Measurements from ENCODE around the gene DSCAML1.

Gene DSCAML1

DNA sequence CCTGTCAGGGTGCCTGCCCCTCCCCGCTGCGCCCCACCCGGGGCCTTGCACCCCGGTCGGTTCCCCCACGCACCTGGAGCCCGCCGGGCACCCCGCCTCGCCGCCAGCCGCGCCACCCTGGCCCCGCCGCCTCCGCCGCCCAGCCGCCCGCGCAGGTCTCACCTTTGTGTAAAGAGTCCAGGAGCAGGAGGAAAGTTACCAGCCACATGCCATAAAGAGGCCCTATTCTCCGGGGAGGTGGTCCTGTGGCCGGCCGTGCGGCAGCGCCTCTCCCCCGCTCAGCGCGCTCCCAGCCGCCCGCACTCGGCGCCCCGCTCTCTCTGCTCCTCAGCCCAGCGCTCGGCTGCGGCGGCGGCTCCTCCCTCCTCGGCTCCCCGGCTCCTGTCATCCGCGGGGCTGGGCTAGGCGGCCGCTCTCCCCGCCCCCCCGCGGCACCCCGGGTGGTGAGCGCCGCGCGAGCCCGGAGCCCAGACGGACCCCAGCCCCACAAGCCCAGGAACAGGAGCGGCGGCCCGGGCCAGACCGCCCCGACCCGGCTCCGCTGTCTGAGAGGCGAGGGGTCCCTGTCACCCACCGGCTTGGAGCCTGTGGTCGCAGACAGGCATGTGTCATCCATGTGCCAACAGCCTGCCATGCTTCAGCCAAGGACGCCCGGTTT is at the start of gene DSCAML1:
TSS of gene DSCAML1 (minus strand) at position 345 of the 658 bp plus-strand sequence. CDS start at position 208, 137 bp downstream.
- Histone ChIP-seq H3K4me1 (ENCODE audit: insufficient read depth, low read length) (peaks cover 12% of the 10 kb centered on the region), H3K27me3 (ENCODE audit: control insufficient read depth in 1 of 2, insufficient read depth in 2 of 2, low read length in 2 of 2) (peaks cover 20 to 35% of the 10 kb centered on the region in 2 donors), H3K4me3 (ENCODE audit: low read depth in 1 of 2, low read length in 2 of 2) (peak within 1 kb of the TSS; percentile 18 to 54), H3K27ac (ENCODE audit: low read depth, low read length) (no peak within 1 kb of the TSS), H3K9me3 (ENCODE audit: low read length) (no peaks in the 10 kb centered on the region), H3K36me3 (ENCODE audit: insufficient read depth, low read length) (no peaks in the 10 kb centered on the region), H3K9ac (ENCODE audit: low read length) (no peak within 1 kb of the TSS)

GRCh38 chr11:117843666-117844484 is 46.9 kb upstream of the DSCAML1 start:
- Histone ChIP-seq H3K4me1 (ENCODE audit: insufficient read depth, low read length) (peaks cover 8% of the 10 kb centered on the region), H3K4me3 (ENCODE audit: low read depth in 1 of 2, low read length in 2 of 2) (no peak overlapping the region), H3K27ac (ENCODE audit: low read depth, low read length) (no peak overlapping the region), H3K27me3 (ENCODE audit: control insufficient read depth in 1 of 2, insufficient read depth in 2 of 2, low read length in 2 of 2) (no peaks in the 10 kb centered on the region), H3K9me3 (ENCODE audit: low read length) (no peaks in the 10 kb centered on the region), H3K9ac (ENCODE audit: low read length) (no peak overlapping the region), H3K36me3 (ENCODE audit: insufficient read depth, low read length) (peaks cover 41% of the 10 kb centered on the region)

DNA sequence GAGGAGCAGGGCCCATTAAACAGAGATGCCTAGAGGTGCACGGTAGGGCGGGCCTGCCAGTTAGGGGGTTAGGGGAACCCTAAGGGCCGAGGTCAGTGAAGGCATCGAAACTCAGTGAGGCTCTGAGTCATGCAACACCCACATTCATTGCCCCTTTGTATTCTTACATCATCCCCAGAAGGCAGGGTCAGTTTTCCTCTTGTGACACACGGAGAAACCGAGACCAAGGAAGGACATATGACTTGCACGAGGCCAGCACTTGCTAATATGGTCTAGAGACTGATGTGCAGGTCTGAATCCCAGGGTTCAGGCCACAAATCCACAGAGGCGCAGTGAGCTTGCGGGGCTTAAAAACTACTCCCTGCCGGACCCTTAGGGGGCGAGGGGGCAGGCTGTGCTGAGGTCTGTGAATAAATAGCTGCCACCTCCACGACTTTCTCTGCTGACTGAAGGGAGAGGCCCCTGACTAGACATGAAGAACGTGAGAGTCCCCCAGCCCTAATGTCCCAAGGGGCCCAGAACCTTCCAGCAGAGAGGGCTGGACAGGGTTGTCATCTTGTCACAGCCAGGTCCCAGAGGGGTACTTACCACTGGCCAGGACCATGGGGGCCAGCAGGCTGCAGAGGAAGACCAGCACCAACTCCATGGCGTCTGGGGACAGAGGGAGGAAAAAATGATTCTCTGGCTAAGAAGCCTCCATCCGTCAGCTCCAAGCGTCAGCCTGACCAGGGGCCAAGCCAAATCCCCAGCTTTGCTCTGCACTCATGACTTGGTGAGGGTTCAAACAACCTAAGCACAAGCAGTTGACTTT is 45.3 kb upstream of the DSCAML1 start:
- H3K27me3 ChIP-seq (ENCODE audit: control insufficient read depth in 1 of 2, insufficient read depth in 2 of 2, low read length in 2 of 2), result no peaks in the 10 kb centered on the region
- H3K9ac ChIP-seq (ENCODE audit: low read length), result no peak overlapping the region
- H3K4me3 ChIP-seq (ENCODE audit: low read depth in 1 of 2, low read length in 2 of 2), result no peak overlapping the region
- H3K36me3 ChIP-seq (ENCODE audit: insufficient read depth, low read length), result peaks cover 57% of the 10 kb centered on the region
- H3K9me3 ChIP-seq (ENCODE audit: low read length), result no peaks in the 10 kb centered on the region
- no peak overlapping the region for H3K27ac ChIP-seq (ENCODE audit: low read depth, low read length)
- peaks cover 8% of the 10 kb centered on the region for H3K4me1 ChIP-seq (ENCODE audit: insufficient read depth, low read length)

DNA sequence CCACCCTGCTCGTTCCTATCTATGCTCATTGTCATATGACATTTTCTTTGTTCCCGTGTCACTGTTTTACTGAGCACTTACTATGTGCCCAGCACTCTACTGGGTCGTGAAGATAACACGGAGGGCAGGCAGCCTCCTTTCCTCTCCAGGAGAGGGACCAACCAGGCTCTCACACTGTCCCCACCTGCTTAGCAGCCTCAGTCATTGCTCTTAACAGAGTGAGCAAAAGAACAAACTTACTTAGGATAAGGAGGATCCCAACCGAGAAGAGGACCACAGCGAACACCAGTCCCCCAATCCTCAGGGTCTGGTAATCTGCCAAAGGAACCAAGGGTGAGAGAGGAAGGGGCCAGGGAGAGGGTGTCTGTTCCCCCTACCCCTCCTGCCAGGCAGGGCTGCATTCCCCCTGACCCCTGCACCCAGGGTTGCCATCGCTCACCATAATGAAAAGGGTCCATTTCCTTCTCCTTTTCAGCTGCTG is 44.6 kb upstream of the DSCAML1 start:
- Histone ChIP-seq H3K4me3 (ENCODE audit: low read depth in 1 of 2, low read length in 2 of 2) (no peak overlapping the region), H3K9ac (ENCODE audit: low read length) (no peak overlapping the region), H3K4me1 (ENCODE audit: insufficient read depth, low read length) (peaks cover 8% of the 10 kb centered on the region), H3K27me3 (ENCODE audit: control insufficient read depth in 1 of 2, insufficient read depth in 2 of 2, low read length in 2 of 2) (no peaks in the 10 kb centered on the region), H3K27ac (ENCODE audit: low read depth, low read length) (no peak overlapping the region), H3K9me3 (ENCODE audit: low read length) (no peaks in the 10 kb centered on the region), H3K36me3 (ENCODE audit: insufficient read depth, low read length) (peaks cover 61% of the 10 kb centered on the region)

- Histone ChIP-seq H3K27me3 (ENCODE audit: control insufficient read depth in 1 of 2, insufficient read depth in 2 of 2, low read length in 2 of 2) (no peaks in the 10 kb centered on the region), H3K27ac (ENCODE audit: low read depth, low read length) (no peak overlapping the region), H3K36me3 (ENCODE audit: insufficient read depth, low read length) (peaks cover 61% of the 10 kb centered on the region), H3K4me3 (ENCODE audit: low read depth in 1 of 2, low read length in 2 of 2) (no peak overlapping the region), H3K9me3 (ENCODE audit: low read length) (no peaks in the 10 kb centered on the region), H3K4me1 (ENCODE audit: insufficient read depth, low read length) (peaks cover 8% of the 10 kb centered on the region), H3K9ac (ENCODE audit: low read length) (no peak overlapping the region)
Measured at GRCh38 chr11:117840881-117841550, 44.0 kb upstream of the DSCAML1 start.

GRCh38 chr11:117839936-117840813 is 43.2 kb upstream of the DSCAML1 start:
- H3K27ac ChIP-seq (ENCODE audit: low read depth, low read length), result no peak overlapping the region
- H3K27me3 ChIP-seq (ENCODE audit: control insufficient read depth in 1 of 2, insufficient read depth in 2 of 2, low read length in 2 of 2), result no peaks in the 10 kb centered on the region
- no peak overlapping the region for H3K4me3 ChIP-seq (ENCODE audit: low read depth in 1 of 2, low read length in 2 of 2)
- H3K9ac ChIP-seq (ENCODE audit: low read length), result no peak overlapping the region
- no peaks in the 10 kb centered on the region for H3K9me3 ChIP-seq (ENCODE audit: low read length)
- peaks cover 8% of the 10 kb centered on the region for H3K4me1 ChIP-seq (ENCODE audit: insufficient read depth, low read length)
- H3K36me3 ChIP-seq (ENCODE audit: insufficient read depth, low read length), result peaks cover 57% of the 10 kb centered on the region

DNA sequence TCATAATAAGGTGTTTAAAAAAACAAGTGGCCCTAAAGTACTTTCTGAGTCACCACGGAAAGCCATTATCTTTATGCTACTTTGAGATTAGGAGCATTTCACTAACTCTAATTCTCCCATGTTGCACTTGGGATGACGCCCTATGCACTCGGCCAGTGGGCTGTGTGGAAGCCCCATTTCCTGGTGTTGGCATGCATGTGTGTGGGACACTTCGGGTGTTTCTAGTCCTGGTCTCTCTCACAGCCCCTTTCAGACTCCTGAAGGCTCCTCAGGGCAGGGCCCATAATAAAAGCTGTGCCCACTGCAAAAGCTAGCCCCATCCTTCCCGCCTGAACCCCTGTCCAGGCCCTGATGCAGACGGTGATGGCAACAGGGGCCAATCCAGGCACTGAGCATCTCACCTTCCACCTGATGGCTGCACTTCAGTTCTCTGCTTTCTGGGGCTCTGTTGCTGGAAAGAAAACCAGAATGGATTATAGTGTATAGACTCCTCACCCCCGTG is 42.4 kb upstream of the DSCAML1 start:
- H3K4me1 ChIP-seq (ENCODE audit: insufficient read depth, low read length), result peaks cover 8% of the 10 kb centered on the region
- H3K27ac ChIP-seq (ENCODE audit: low read depth, low read length), result no peak overlapping the region
- no peak overlapping the region for H3K4me3 ChIP-seq (ENCODE audit: low read depth in 1 of 2, low read length in 2 of 2)
- H3K27me3 ChIP-seq (ENCODE audit: control insufficient read depth in 1 of 2, insufficient read depth in 2 of 2, low read length in 2 of 2), result no peaks in the 10 kb centered on the region
- H3K9me3 ChIP-seq (ENCODE audit: low read length), result no peaks in the 10 kb centered on the region
- H3K9ac ChIP-seq (ENCODE audit: low read length), result no peak overlapping the region
- peaks cover 56% of the 10 kb centered on the region for H3K36me3 ChIP-seq (ENCODE audit: insufficient read depth, low read length)

- Histone ChIP-seq H3K9ac (ENCODE audit: low read length) (no peak overlapping the region), H3K4me1 (ENCODE audit: insufficient read depth, low read length) (peaks cover 8% of the 10 kb centered on the region), H3K27ac (ENCODE audit: low read depth, low read length) (no peak overlapping the region), H3K36me3 (ENCODE audit: insufficient read depth, low read length) (peaks cover 56% of the 10 kb centered on the region), H3K4me3 (ENCODE audit: low read depth in 1 of 2, low read length in 2 of 2) (no peak overlapping the region), H3K27me3 (ENCODE audit: control insufficient read depth in 1 of 2, insufficient read depth in 2 of 2, low read length in 2 of 2) (no peaks in the 10 kb centered on the region), H3K9me3 (ENCODE audit: low read length) (no peaks in the 10 kb centered on the region)
Measured at GRCh38 chr11:117838901-117839300, 41.9 kb upstream of the DSCAML1 start.

DNA sequence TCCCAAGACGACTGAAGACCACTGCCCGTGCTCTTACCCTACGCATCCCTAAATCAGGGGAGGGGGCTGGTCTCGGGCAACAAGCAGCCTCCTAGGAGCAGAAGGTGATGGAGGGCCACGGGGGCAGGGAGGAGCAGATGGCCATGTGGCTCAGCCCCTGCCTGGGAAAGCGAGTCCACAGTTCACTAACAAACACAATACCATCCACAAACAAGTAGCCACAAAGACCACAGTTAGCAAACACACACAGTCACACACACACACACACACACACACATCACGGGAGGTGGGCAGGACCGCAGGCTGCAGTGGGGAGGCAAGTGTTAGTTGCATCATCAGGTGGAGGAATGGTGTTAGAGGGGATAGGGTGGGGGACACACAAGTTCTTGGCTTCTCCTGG is 40.8 kb upstream of the DSCAML1 start:
- Histone ChIP-seq H3K9me3 (ENCODE audit: low read length) (no peaks in the 10 kb centered on the region), H3K4me3 (ENCODE audit: low read depth in 1 of 2, low read length in 2 of 2) (no peak overlapping the region), H3K27ac (ENCODE audit: low read depth, low read length) (no peak overlapping the region), H3K27me3 (ENCODE audit: control insufficient read depth in 1 of 2, insufficient read depth in 2 of 2, low read length in 2 of 2) (no peaks in the 10 kb centered on the region), H3K4me1 (ENCODE audit: insufficient read depth, low read length) (peaks cover 4% of the 10 kb centered on the region), H3K9ac (ENCODE audit: low read length) (no peak overlapping the region), H3K36me3 (ENCODE audit: insufficient read depth, low read length) (peaks cover 56% of the 10 kb centered on the region)

GRCh38 chr11:117837070-117837776 is 40.2 kb upstream of the DSCAML1 start:
- H3K27me3 ChIP-seq (ENCODE audit: control insufficient read depth in 1 of 2, insufficient read depth in 2 of 2, low read length in 2 of 2), result no peaks in the 10 kb centered on the region
- peaks cover 4% of the 10 kb centered on the region for H3K4me1 ChIP-seq (ENCODE audit: insufficient read depth, low read length)
- no peak overlapping the region for H3K4me3 ChIP-seq (ENCODE audit: low read depth in 1 of 2, low read length in 2 of 2)
- H3K27ac ChIP-seq (ENCODE audit: low read depth, low read length), result no peak overlapping the region
- H3K9me3 ChIP-seq (ENCODE audit: low read length), result no peaks in the 10 kb centered on the region
- H3K36me3 ChIP-seq (ENCODE audit: insufficient read depth, low read length), result peaks cover 51% of the 10 kb centered on the region
- H3K9ac ChIP-seq (ENCODE audit: low read length), result no peak overlapping the region

Measured in muscle layer of colon (tissue), 2 donors.